DOHH2 (cell line): Measurements from ENCODE around the gene ONECUT1.

Experiments
- EZH2phosphoT487 ChIP-seq: fragments of 200-600 bp; sonication (generic); IDR thresholded peaks from 2 replicates; pipeline ENCODE4 v1.6.1; 2017; ENCODE audit warnings: borderline replicate concordance, mild to moderate bottlenecking, antibody characterized with exemption, low read length, moderate library complexity, mixed read lengths
- TF ChIP-seq, protein P1 (sequence below): fragments of 200-600 bp; sonication (generic); IDR thresholded peaks from one replicate; pipeline ENCODE4 v1.5.1; 2014; ENCODE audit warnings: antibody characterized with exemption, mild to moderate bottlenecking, low read depth, low read length; ENCODE audit not compliant: poor library complexity, severe bottlenecking

GRCh38 chr15:52716536-52716935 lies 73.6 kb downstream of the ONECUT1 start:
- TF ChIP-seq, protein P1, sequence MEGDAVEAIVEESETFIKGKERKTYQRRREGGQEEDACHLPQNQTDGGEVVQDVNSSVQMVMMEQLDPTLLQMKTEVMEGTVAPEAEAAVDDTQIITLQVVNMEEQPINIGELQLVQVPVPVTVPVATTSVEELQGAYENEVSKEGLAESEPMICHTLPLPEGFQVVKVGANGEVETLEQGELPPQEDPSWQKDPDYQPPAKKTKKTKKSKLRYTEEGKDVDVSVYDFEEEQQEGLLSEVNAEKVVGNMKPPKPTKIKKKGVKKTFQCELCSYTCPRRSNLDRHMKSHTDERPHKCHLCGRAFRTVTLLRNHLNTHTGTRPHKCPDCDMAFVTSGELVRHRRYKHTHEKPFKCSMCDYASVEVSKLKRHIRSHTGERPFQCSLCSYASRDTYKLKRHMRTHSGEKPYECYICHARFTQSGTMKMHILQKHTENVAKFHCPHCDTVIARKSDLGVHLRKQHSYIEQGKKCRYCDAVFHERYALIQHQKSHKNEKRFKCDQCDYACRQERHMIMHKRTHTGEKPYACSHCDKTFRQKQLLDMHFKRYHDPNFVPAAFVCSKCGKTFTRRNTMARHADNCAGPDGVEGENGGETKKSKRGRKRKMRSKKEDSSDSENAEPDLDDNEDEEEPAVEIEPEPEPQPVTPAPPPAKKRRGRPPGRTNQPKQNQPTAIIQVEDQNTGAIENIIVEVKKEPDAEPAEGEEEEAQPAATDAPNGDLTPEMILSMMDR = no peak
- TF ChIP-seq EZH2phosphoT487 = no peak
